GM12878 (cell line): ENCODE measurements around the gene NINJ1. TPM values are rescaled to one million over a fixed set of nuclear protein-coding genes. Genes with fewer than 3 reads are reported as not detected.

ENCODE experiments used
- BRCA1 ChIP-seq: IDR thresholded peaks from 2 replicates; pipeline ENCODE4 v1.6.1; 2011; ENCODE audit warnings: low read depth, low read length, improper control_type of control experiment
- CBFB ChIP-seq: IDR thresholded peaks from 2 replicates; pipeline ENCODE4 v1.6.1; 2016; ENCODE audit warnings: antibody characterized with exemption, low read depth
- EZH2 ChIP-seq: IDR thresholded peaks from 2 replicates; pipeline ENCODE4 v1.6.1; 2012; ENCODE audit warnings: low read depth, mild to moderate bottlenecking, control low read depth, inconsistent platforms, low read length, borderline replicate concordance; ENCODE audit not compliant: control insufficient read depth
- NFYB ChIP-seq: IDR thresholded peaks from 2 replicates; pipeline ENCODE4 v1.6.1; 2011; ENCODE audit warnings: low read depth, mild to moderate bottlenecking, low read length, improper control_type of control experiment, moderate library complexity; ENCODE audit not compliant: insufficient read depth
- RAD51 ChIP-seq: fragments of 450-650 bp; IDR thresholded peaks from 2 replicates; pipeline ENCODE4 v1.6.1; 2016; ENCODE audit warnings: moderate library complexity, mild to moderate bottlenecking, inconsistent platforms
- STAT3 ChIP-seq: IDR thresholded peaks from 2 replicates; pipeline ENCODE4 v1.6.1; 2011; ENCODE audit warnings: low read depth, low read length, improper control_type of control experiment
- polyA plus RNA-seq, 11 experiments: library from polyadenylated mRNA; depleted of rRNA in 4 of 11; unstranded in 6 of 11; stranded (reverse) in 5 of 11; fragments of >200 nt; fragmentation: Nextera tagmentation in 4 of 11; fragmentation: Illumina TruSeq in 1 of 11; extraction: Ambion mirVana in 4 of 11; extraction: Trizol in 1 of 11; gene quantifications; 1 replicate in 1 of 11; 2 replicates in 10 of 11; pipeline versions ENCODE4 v1.2.1 to v1.2.3, GENCODE V29; 2011 to 2016; ENCODE audit warnings: inconsistent platforms in 2 of 11, missing spikeins in 2 of 11, low read depth in 1 of 11
- total RNA-seq, 4 experiments: library from RNA; depleted of rRNA in 3 of 4; stranded (reverse); fragments of >200 nt in 3 of 4; fragmentation: Illumina TruSeq in 1 of 4; extraction: Trizol in 1 of 4; gene quantifications; 2 replicates each; pipeline versions ENCODE4 v1.2.1 to v1.2.3, GENCODE V29; 2013 to 2021
- TF ChIP-seq, protein P1 (sequence below): fragments of 450-650 bp; IDR thresholded peaks from 2 replicates; pipeline ENCODE4 v1.6.1; 2017; ENCODE audit warnings: mild to moderate bottlenecking, moderate library complexity

Gene NINJ1
- total and polyA plus RNA-seq, 10 of the 15 experiments (the other 5 are each of a cell fraction or from before 2014, with no cell fraction given): 0.64 to 33.5 (median 17.1) TPM

- TF ChIP-seq, protein P1, sequence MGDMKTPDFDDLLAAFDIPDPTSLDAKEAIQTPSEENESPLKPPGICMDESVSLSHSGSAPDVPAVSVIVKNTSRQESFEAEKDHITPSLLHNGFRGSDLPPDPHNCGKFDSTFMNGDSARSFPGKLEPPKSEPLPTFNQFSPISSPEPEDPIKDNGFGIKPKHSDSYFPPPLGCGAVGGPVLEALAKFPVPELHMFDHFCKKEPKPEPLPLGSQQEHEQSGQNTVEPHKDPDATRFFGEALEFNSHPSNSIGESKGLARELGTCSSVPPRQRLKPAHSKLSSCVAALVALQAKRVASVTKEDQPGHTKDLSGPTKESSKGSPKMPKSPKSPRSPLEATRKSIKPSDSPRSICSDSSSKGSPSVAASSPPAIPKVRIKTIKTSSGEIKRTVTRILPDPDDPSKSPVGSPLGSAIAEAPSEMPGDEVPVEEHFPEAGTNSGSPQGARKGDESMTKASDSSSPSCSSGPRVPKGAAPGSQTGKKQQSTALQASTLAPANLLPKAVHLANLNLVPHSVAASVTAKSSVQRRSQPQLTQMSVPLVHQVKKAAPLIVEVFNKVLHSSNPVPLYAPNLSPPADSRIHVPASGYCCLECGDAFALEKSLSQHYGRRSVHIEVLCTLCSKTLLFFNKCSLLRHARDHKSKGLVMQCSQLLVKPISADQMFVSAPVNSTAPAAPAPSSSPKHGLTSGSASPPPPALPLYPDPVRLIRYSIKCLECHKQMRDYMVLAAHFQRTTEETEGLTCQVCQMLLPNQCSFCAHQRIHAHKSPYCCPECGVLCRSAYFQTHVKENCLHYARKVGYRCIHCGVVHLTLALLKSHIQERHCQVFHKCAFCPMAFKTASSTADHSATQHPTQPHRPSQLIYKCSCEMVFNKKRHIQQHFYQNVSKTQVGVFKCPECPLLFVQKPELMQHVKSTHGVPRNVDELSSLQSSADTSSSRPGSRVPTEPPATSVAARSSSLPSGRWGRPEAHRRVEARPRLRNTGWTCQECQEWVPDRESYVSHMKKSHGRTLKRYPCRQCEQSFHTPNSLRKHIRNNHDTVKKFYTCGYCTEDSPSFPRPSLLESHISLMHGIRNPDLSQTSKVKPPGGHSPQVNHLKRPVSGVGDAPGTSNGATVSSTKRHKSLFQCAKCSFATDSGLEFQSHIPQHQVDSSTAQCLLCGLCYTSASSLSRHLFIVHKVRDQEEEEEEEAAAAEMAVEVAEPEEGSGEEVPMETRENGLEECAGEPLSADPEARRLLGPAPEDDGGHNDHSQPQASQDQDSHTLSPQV: no peak
- TF ChIP-seq BRCA1: no peak
- TF ChIP-seq RAD51: no peak
- no peak for TF ChIP-seq CBFB
- TF ChIP-seq EZH2: no peak
- no peak for TF ChIP-seq STAT3
- no peak for TF ChIP-seq NFYB
Measured at GRCh38 chr9:93107151-93107824, 26.8 kb downstream of the NINJ1 start (continued).
